Colonic mucosa (tissue), 4 donors: ENCODE results near the gene SLC2A13. TPM values are rescaled to one million over a fixed set of nuclear protein-coding genes. Genes with fewer than 3 reads are reported as not detected.

Experiments used
- DNase-seq: peaks from one replicate; pipeline ENCODE4 v3.0.0-alpha.2; 2020
- H3K27ac ChIP-seq: fragments of 200-600 bp; one replicate; pipeline ENCODE4 v1.8.0; 2021
- H3K27me3 ChIP-seq: fragments of 200-600 bp; one replicate; pipeline ENCODE4 v1.8.0; 2021
- H3K36me3 ChIP-seq: fragments of 200-600 bp; one replicate; pipeline ENCODE4 v1.8.0; 2021
- H3K4me1 ChIP-seq: fragments of 200-600 bp; one replicate; pipeline ENCODE4 v1.8.0; 2021; ENCODE audit warnings: mild to moderate bottlenecking
- H3K4me3 ChIP-seq: fragments of 200-600 bp; one replicate; pipeline ENCODE4 v1.8.0; 2021
- H3K9ac ChIP-seq, 2 donors: one replicate each; pipeline ENCODE4 v1.7.0; 2013; ENCODE audit warnings: control low read depth in 2 of 2, low read depth in 2 of 2, low read length in 2 of 2
- H3K9me3 ChIP-seq: fragments of 200-600 bp; one replicate; pipeline ENCODE4 v1.8.0; 2021
- intact Hi-C: fragments of 100-400 bp; cut with DNase I; formaldehyde crosslinking; loops from one replicate; pipeline ENCODE4 v1.14.1; 2022
- total RNA-seq, 2 donors: library from RNA; stranded (reverse); fragmentation: NEBNext Ultra II Directional in 1 of 2; extraction: Animal tissue kit (Norgen Biotek cat#: 25700) in 1 of 2; gene quantifications; one replicate each; pipeline ENCODE4 v1.2.1, GENCODE V29; 2021
- TF ChIP-seq, protein P1 (sequence below): fragments of 200-600 bp; IDR thresholded peaks from one replicate; pipeline ENCODE4 v1.8.0; 2022; ENCODE audit warnings: antibody characterized with exemption, mild to moderate bottlenecking
- donor health status: healthy.
- donor health status: DM: no; HTN: no; CAD: no.
- donor health status: DM: no; HTN: no; CAD: no.

The SLC2A13 gene
- total RNA-seq, 2 donors from 2014 or later = 19.2 to 39.0 TPM

- peak overlapping the region in 1 of 2 donors; percentile 38 for H3K9ac ChIP-seq
- TF ChIP-seq, protein P1, sequence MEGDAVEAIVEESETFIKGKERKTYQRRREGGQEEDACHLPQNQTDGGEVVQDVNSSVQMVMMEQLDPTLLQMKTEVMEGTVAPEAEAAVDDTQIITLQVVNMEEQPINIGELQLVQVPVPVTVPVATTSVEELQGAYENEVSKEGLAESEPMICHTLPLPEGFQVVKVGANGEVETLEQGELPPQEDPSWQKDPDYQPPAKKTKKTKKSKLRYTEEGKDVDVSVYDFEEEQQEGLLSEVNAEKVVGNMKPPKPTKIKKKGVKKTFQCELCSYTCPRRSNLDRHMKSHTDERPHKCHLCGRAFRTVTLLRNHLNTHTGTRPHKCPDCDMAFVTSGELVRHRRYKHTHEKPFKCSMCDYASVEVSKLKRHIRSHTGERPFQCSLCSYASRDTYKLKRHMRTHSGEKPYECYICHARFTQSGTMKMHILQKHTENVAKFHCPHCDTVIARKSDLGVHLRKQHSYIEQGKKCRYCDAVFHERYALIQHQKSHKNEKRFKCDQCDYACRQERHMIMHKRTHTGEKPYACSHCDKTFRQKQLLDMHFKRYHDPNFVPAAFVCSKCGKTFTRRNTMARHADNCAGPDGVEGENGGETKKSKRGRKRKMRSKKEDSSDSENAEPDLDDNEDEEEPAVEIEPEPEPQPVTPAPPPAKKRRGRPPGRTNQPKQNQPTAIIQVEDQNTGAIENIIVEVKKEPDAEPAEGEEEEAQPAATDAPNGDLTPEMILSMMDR = no peak
- H3K36me3 ChIP-seq = no peaks in the 10 kb centered on the region
- H3K27ac ChIP-seq = no peak overlapping the region
- intact Hi-C loops = loop anchor here (2.0 kb wide), 1 partner anchor 95 kb away; the partner anchor contains the start of gene SLC2A13
- peaks cover 14% of the 10 kb centered on the region for H3K4me1 ChIP-seq
- H3K9me3 ChIP-seq = no peaks in the 10 kb centered on the region
- DNase-seq = no peak
- no peak overlapping the region for H3K4me3 ChIP-seq
- no peaks in the 10 kb centered on the region for H3K27me3 ChIP-seq
These were observed 94.1 kb downstream of the SLC2A13 start for GRCh38 chr12:40011775-40012129.

- Histone ChIP-seq H3K9me3 (no peaks in the 10 kb centered on the region), H3K9ac (peak overlapping the region in 1 of 2 donors; percentile 38), H3K4me3 (no peak overlapping the region), H3K27ac (no peak overlapping the region), H3K36me3 (no peaks in the 10 kb centered on the region), H3K4me1 (peaks cover 14% of the 10 kb centered on the region), H3K27me3 (no peaks in the 10 kb centered on the region)
- peak; percentile 77 for DNase-seq
- TF ChIP-seq, protein P1 = peak; percentile 87
- intact Hi-C loops = loop anchor here (2.0 kb wide), 1 partner anchor 96 kb away; the partner anchor contains the start of gene SLC2A13
These were observed 94.7 kb downstream of the SLC2A13 start for GRCh38 chr12:40010899-40011774.

DNA sequence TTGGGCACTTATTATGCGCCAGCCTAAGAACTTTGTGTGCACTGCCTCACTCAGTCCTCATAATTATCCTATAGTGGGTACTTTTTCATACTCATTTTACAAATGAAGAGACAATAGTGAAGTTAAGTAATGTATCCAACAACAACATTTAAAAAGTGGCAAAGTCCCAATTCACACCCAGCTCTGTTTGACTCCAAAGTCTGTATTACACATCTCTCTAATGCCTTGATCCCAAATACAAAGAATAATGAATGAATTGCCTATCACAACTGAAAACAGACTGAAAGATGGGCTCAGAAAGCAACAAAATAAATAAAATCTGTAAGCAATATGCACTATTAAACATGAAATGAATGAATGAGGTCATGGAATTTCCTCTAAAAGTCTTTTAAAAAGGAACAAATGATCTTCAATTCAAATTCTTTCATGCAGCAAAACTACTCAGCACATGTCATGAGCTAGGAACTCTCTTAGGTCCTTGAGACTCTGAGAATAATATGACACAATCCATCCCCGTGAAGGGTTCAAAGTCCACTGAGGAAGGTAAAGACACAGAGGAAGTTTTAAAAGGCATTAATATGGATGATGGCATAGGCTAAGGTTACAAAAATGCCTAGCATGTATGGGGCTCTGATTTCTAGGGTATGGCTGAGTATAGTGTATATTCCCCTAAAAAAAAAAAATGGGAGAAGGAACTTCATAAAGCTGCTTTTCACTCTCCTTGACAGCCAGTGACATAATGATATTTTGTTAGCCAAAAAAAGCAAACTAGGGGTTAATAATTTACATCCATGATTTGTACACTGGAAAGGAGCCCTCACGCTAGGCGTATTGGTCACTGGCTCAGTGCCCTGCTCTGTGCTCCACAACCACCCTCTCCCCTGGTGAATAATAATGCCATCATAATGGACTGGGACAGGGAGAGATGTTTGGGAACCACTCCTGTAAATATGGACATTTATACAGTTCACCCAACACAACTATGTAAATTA is 103.4 kb downstream of the SLC2A13 start:
- H3K27me3 ChIP-seq = no peaks in the 10 kb centered on the region
- H3K36me3 ChIP-seq = no peaks in the 10 kb centered on the region
- TF ChIP-seq, protein P1 = no peak
- H3K9me3 ChIP-seq = no peaks in the 10 kb centered on the region
- intact Hi-C loops = no loop called here
- no peak overlapping the region for H3K27ac ChIP-seq
- no peak for DNase-seq
- no peaks in the 10 kb centered on the region for H3K4me1 ChIP-seq
- H3K4me3 ChIP-seq = no peak overlapping the region
- no peak overlapping the region for H3K9ac ChIP-seq

GRCh38 chr12:40001406-40001805 is 104.5 kb downstream of the SLC2A13 start:
- H3K27me3 ChIP-seq = no peaks in the 10 kb centered on the region
- no peak overlapping the region for H3K27ac ChIP-seq
- no peaks in the 10 kb centered on the region for H3K4me1 ChIP-seq
- H3K9me3 ChIP-seq = no peaks in the 10 kb centered on the region
- H3K36me3 ChIP-seq = no peaks in the 10 kb centered on the region
- no peak overlapping the region for H3K4me3 ChIP-seq
- DNase-seq = no peak
- TF ChIP-seq, protein P1 = no peak
- no peak overlapping the region for H3K9ac ChIP-seq
- intact Hi-C loops = no loop called here

GRCh38 chr12:40000884-40001283 is 105.0 kb downstream of the SLC2A13 start:
- no peak overlapping the region for H3K9ac ChIP-seq
- intact Hi-C loops = no loop called here
- no peak for DNase-seq
- H3K9me3 ChIP-seq = no peaks in the 10 kb centered on the region
- H3K27ac ChIP-seq = no peak overlapping the region
- H3K36me3 ChIP-seq = no peaks in the 10 kb centered on the region
- H3K4me1 ChIP-seq = no peaks in the 10 kb centered on the region
- H3K27me3 ChIP-seq = no peaks in the 10 kb centered on the region
- TF ChIP-seq, protein P1 = no peak
- no peak overlapping the region for H3K4me3 ChIP-seq
